T-helper 22 cell (primary cell): ENCODE data around the gene CISTR.

Experiments used
- DNase-seq: peaks from one replicate; pipeline ENCODE4 v3.0.0-alpha.2; 2020; ENCODE audit warnings: low read depth

CISTR gene

GRCh38 chr12:53743266-53744129, 8.3 kb downstream of the CISTR start:
- peak; percentile 26 for DNase-seq

- no peak for DNase-seq
These were observed 11.7 kb downstream of the CISTR start for GRCh38 chr12:53740130-53740491.

GRCh38 chr12:53739214-53740129, 12.3 kb downstream of the CISTR start:
- no peak for DNase-seq

GRCh38 chr12:53738406-53739213, 13.2 kb downstream of the CISTR start:
- DNase-seq, result peak; percentile 27

- DNase-seq, result no peak
These were observed 13.8 kb downstream of the CISTR start for GRCh38 chr12:53737951-53738405.

- no peak for DNase-seq
These were observed 14.5 kb downstream of the CISTR start for GRCh38 chr12:53737093-53737808.

- no peak for DNase-seq
These were observed 15.2 kb downstream of the CISTR start for GRCh38 chr12:53736592-53736991.

GRCh38 chr12:53735556-53735955, 16.2 kb downstream of the CISTR start:
- no peak for DNase-seq

- DNase-seq, result no peak
These were observed 17.4 kb downstream of the CISTR start for GRCh38 chr12:53734425-53734824.

GRCh38 chr12:53733807-53734200, 18.0 kb downstream of the CISTR start:
- DNase-seq, result no peak

GRCh38 chr12:53733051-53733806, 18.6 kb downstream of the CISTR start:
- DNase-seq, result no peak

- no peak for DNase-seq
These were observed 22.1 kb downstream of the CISTR start for GRCh38 chr12:53729644-53730043.

- DNase-seq, result no peak
These were observed 23.6 kb downstream of the CISTR start for GRCh38 chr12:53728206-53728605.

- DNase-seq, result peak; percentile 96
These were observed 24.3 kb downstream of the CISTR start, which contains the start of gene CALCOCO1 for GRCh38 chr12:53727310-53728041. Gene CALCOCO1, minus strand, starts transcription at chr12:53727452. Its CDS starts 2,210 bp downstream, at chr12:53725242.

- no peak for DNase-seq
These were observed 24.9 kb downstream of the CISTR start for GRCh38 chr12:53726946-53727309.

GRCh38 chr12:53726341-53726740, 25.4 kb downstream of the CISTR start:
- DNase-seq, result no peak

GRCh38 chr12:53725824-53726223, 26.0 kb downstream of the CISTR start:
- DNase-seq, result no peak

- DNase-seq, result no peak
These were observed 29.2 kb downstream of the CISTR start for GRCh38 chr12:53722450-53723041.

GRCh38 chr12:53720946-53721345, 30.8 kb downstream of the CISTR start:
- no peak for DNase-seq
